Neural cell (in vitro differentiated cells): ENCODE measurements around the gene WDR75. TPM values are rescaled to one million over a fixed set of nuclear protein-coding genes. Genes with fewer than 3 reads are reported as not detected.

Source experiments
- H2AFZ ChIP-seq: fragments of 200-600, 300-800 bp; sonication (generic), shearing (Covaris generic); 2 replicates; pipeline ENCODE4 v1.6.0; 2014; ENCODE audit warnings: low read depth, mild to moderate bottlenecking, antibody characterized with exemption, low read length, moderate library complexity
- H3F3A ChIP-seq: fragments of 200-600 bp; shearing (Covaris generic); 2 replicates; pipeline ENCODE4 v1.6.1; 2016; ENCODE audit warnings: mild to moderate bottlenecking, moderate library complexity, mixed read lengths, antibody characterized with exemption, low read length; ENCODE audit not compliant: insufficient read depth, poor library complexity, severe bottlenecking
- H3K27ac ChIP-seq: fragments of 200-600, 300-800 bp; sonication (generic), shearing (Covaris generic); 2 replicates; pipeline ENCODE4 v1.5.1; 2014; ENCODE audit warnings: mild to moderate bottlenecking, low read length, moderate library complexity
- H3K27me3 ChIP-seq: fragments of 300-800, 200-600 bp; sonication (generic), shearing (Covaris generic); 2 replicates; pipeline ENCODE4 v1.6.0; 2014; ENCODE audit warnings: mild to moderate bottlenecking, low read depth, low read length, moderate library complexity; ENCODE audit not compliant: insufficient read depth
- H3K36me3 ChIP-seq: fragments of 300-800, 200-600 bp; sonication (generic), shearing (Covaris generic); 2 replicates; pipeline ENCODE4 v1.5.1; 2014; ENCODE audit warnings: mild to moderate bottlenecking, antibody characterized with exemption, low read length, moderate library complexity; ENCODE audit not compliant: insufficient read depth
- H3K4me2 ChIP-seq: fragments of 300-800, 200-600 bp; sonication (generic), shearing (Covaris generic); 2 replicates; pipeline ENCODE4 v1.6.0; 2014; ENCODE audit warnings: mild to moderate bottlenecking, low read length
- H3K4me3 ChIP-seq: fragments of 300-800, 200-600 bp; sonication (generic), shearing (Covaris generic); 2 replicates; pipeline ENCODE4 v1.5.1; 2014; ENCODE audit warnings: mild to moderate bottlenecking, low read length, moderate library complexity
- H3K79me2 ChIP-seq: fragments of 200-600 bp; shearing (Covaris generic); replicated peaks from 2 replicates; pipeline ENCODE4 v1.6.0; 2014; ENCODE audit warnings: mild to moderate bottlenecking, low read length, moderate library complexity; ENCODE audit not compliant: insufficient read depth
- H3K9ac ChIP-seq: fragments of 300-800, 200-600 bp; sonication (generic), shearing (Covaris generic); 2 replicates; pipeline ENCODE4 v1.6.1; 2016; ENCODE audit warnings: mild to moderate bottlenecking, low read length, mixed read lengths
- H3K9me2 ChIP-seq: fragments of 200-600 bp; shearing (Covaris generic); 2 replicates; pipeline ENCODE4 v1.6.1; 2016; ENCODE audit warnings: mild to moderate bottlenecking, low read length, mixed read lengths; ENCODE audit not compliant: insufficient read depth
- H3K9me3 ChIP-seq: fragments of 200-600, 300-800 bp; sonication (generic), shearing (Covaris generic); 2 replicates; pipeline ENCODE4 v1.6.1; 2016; ENCODE audit warnings: mild to moderate bottlenecking, mixed run types, low read length, moderate library complexity, mixed read lengths
- H4K20me1 ChIP-seq: fragments of 200-600 bp; shearing (Covaris generic); 2 replicates; pipeline ENCODE4 v1.6.1; 2016; ENCODE audit warnings: mild to moderate bottlenecking, mixed run types; ENCODE audit not compliant: insufficient read depth
- EP300 ChIP-seq: fragments of 450-650 bp; conservative IDR thresholded peaks from 2 replicates; pipeline ENCODE4 v1.6.1; 2014; ENCODE audit warnings: antibody characterized with exemption, mild to moderate bottlenecking, moderate library complexity; ENCODE audit not compliant: poor library complexity, severe bottlenecking
- EZH2 ChIP-seq: fragments of 200-600, 300-800 bp; shearing (Covaris generic), sonication (generic); IDR thresholded peaks from 2 replicates; pipeline ENCODE4 v1.6.1; 2014; ENCODE audit warnings: antibody characterized with exemption, low read length, borderline replicate concordance, mild to moderate bottlenecking; ENCODE audit not compliant: insufficient read depth, poor library complexity, severe bottlenecking
- MXI1 ChIP-seq: fragments of 450-650 bp; conservative IDR thresholded peaks from 2 replicates; pipeline ENCODE4 v1.6.1; 2014; ENCODE audit warnings: antibody characterized with exemption, mild to moderate bottlenecking; ENCODE audit not compliant: poor library complexity, severe bottlenecking
- POLR2AphosphoS5 ChIP-seq: IDR thresholded peaks from 2 replicates; pipeline ENCODE4 v1.6.1; 2012
- RAD21 ChIP-seq: fragments of 450-650 bp; conservative IDR thresholded peaks from 2 replicates; pipeline ENCODE4 v1.6.1; 2014; ENCODE audit warnings: antibody characterized with exemption, mild to moderate bottlenecking, moderate library complexity
- REST ChIP-seq: IDR thresholded peaks from 2 replicates; pipeline ENCODE4 v1.6.1; 2012; ENCODE audit warnings: borderline replicate concordance
- SMC3 ChIP-seq: fragments of 450-650 bp; conservative IDR thresholded peaks from 2 replicates; pipeline ENCODE4 v1.6.1; 2014; ENCODE audit warnings: antibody characterized with exemption, mild to moderate bottlenecking, moderate library complexity; ENCODE audit not compliant: poor library complexity
- TAF1 ChIP-seq: IDR thresholded peaks from 2 replicates; pipeline ENCODE4 v1.6.1; 2012; ENCODE audit warnings: low read depth
- polyA plus RNA-seq: library from polyadenylated mRNA; depleted of rRNA; stranded (reverse); fragments of >200 nt; gene quantifications from 2 replicates; pipeline ENCODE4 v1.2.3, GENCODE V29; 2014
- TF ChIP-seq, protein P1 (sequence below): fragments of 450-650 bp; IDR thresholded peaks from 2 replicates; pipeline ENCODE4 v1.5.1; 2014; ENCODE audit warnings: antibody characterized with exemption, mild to moderate bottlenecking, moderate library complexity; ENCODE audit not compliant: poor library complexity, severe bottlenecking

Gene WDR75
- polyA plus RNA-seq, 1 donor from 2014 or later = 62.5 TPM

DNA sequence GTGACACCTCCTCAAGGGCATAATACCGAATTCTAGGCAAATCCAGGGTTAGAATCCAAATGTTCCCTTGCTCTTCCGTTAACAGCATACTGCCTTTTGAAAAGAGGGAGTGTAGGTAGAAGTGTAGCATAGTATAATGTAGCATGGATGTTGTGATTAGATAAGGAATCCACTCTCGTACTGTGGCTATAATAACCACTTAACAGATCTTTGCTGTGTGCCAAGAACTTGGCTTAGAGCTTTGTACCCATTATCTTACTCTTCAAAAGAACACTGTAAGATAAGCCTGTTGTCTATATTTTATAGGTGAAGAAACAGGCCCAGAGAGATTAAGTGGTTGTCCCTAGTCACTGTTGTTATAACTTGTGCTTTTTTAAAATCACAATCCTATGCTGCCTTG lies 24.2 kb downstream of the WDR75 start:
- no peak overlapping the region for H3K4me3 ChIP-seq
- no peaks in the 10 kb centered on the region for H3K79me2 ChIP-seq
- no peaks in the 10 kb centered on the region for H3F3A ChIP-seq
- no peak overlapping the region for H3K27ac ChIP-seq
- no peaks in the 10 kb centered on the region for H4K20me1 ChIP-seq
- peaks cover 2% of the 10 kb centered on the region for H3K36me3 ChIP-seq
- no peak for TF ChIP-seq EZH2
- no peak for TF ChIP-seq SMC3
- no peak for TF ChIP-seq POLR2AphosphoS5
- no peak for TF ChIP-seq EP300
- no peak for TF ChIP-seq REST
- no peak for TF ChIP-seq TAF1
- no peak for TF ChIP-seq RAD21
- TF ChIP-seq MXI1 = no peak
- TF ChIP-seq, protein P1, sequence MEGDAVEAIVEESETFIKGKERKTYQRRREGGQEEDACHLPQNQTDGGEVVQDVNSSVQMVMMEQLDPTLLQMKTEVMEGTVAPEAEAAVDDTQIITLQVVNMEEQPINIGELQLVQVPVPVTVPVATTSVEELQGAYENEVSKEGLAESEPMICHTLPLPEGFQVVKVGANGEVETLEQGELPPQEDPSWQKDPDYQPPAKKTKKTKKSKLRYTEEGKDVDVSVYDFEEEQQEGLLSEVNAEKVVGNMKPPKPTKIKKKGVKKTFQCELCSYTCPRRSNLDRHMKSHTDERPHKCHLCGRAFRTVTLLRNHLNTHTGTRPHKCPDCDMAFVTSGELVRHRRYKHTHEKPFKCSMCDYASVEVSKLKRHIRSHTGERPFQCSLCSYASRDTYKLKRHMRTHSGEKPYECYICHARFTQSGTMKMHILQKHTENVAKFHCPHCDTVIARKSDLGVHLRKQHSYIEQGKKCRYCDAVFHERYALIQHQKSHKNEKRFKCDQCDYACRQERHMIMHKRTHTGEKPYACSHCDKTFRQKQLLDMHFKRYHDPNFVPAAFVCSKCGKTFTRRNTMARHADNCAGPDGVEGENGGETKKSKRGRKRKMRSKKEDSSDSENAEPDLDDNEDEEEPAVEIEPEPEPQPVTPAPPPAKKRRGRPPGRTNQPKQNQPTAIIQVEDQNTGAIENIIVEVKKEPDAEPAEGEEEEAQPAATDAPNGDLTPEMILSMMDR = no peak
- H3K4me2 ChIP-seq = no peak overlapping the region
- no peaks in the 10 kb centered on the region for H3K9me3 ChIP-seq
- no peaks in the 10 kb centered on the region for H3K9me2 ChIP-seq
- no peak overlapping the region for H3K9ac ChIP-seq
- no peaks in the 10 kb centered on the region for H3K27me3 ChIP-seq
- H2AFZ ChIP-seq = no peak overlapping the region

- Histone ChIP-seq H3K27me3 (no peaks in the 10 kb centered on the region), H3K4me2 (no peak overlapping the region), H3K4me3 (no peak overlapping the region), H3K79me2 (no peaks in the 10 kb centered on the region), H3F3A (no peaks in the 10 kb centered on the region), H3K9ac (no peak overlapping the region), H4K20me1 (no peaks in the 10 kb centered on the region), H3K9me2 (no peaks in the 10 kb centered on the region), H2AFZ (no peak overlapping the region), H3K36me3 (no peaks in the 10 kb centered on the region), H3K9me3 (no peaks in the 10 kb centered on the region), H3K27ac (no peak overlapping the region)
- no peak for TF ChIP-seq MXI1
- no peak for TF ChIP-seq EP300
- no peak for TF ChIP-seq SMC3
- TF ChIP-seq REST = no peak
Observed at GRCh38 chr2:189466046-189466445, 24.8 kb downstream of the WDR75 start.
